Measurements from ENCODE around the gene NELL1.

NELL1 gene

GRCh38 chr11:20869123-20869522 is 199.7 kb downstream of the NELL1 start:
- DNase-seq (ENCODE audit: low read depth in 1 of 2, low spot score in 1 of 2), result no peak

GRCh38 chr11:20873054-20873453 is 203.7 kb downstream of the NELL1 start:
- DNase-seq (ENCODE audit: low read depth in 1 of 2, low spot score in 1 of 2), result no peak

- no peak for DNase-seq (ENCODE audit: low read depth in 1 of 2, low spot score in 1 of 2)
Observed at GRCh38 chr11:20874358-20874757, 205.0 kb downstream of the NELL1 start.

- no peak for DNase-seq (ENCODE audit: low read depth in 1 of 2, low spot score in 1 of 2)
Observed at GRCh38 chr11:20875889-20876288, 206.5 kb downstream of the NELL1 start.

- no peak for DNase-seq (ENCODE audit: low read depth in 1 of 2, low spot score in 1 of 2)
Observed at GRCh38 chr11:20876738-20877137, 207.4 kb downstream of the NELL1 start.

- DNase-seq (ENCODE audit: low read depth in 1 of 2, low spot score in 1 of 2), result no peak
Observed at GRCh38 chr11:20880094-20880493, 210.7 kb downstream of the NELL1 start.

- no peak for DNase-seq (ENCODE audit: low read depth in 1 of 2, low spot score in 1 of 2)
Observed at GRCh38 chr11:20881328-20882079, 212.1 kb downstream of the NELL1 start.

- DNase-seq (ENCODE audit: low read depth in 1 of 2, low spot score in 1 of 2), result no peak
Observed at GRCh38 chr11:20887137-20887536, 217.8 kb downstream of the NELL1 start.

GRCh38 chr11:20894296-20894695 is 224.9 kb downstream of the NELL1 start:
- DNase-seq (ENCODE audit: low read depth in 1 of 2, low spot score in 1 of 2), result no peak

GRCh38 chr11:20909995-20910726 is 240.8 kb downstream of the NELL1 start:
- no peak for DNase-seq (ENCODE audit: low read depth in 1 of 2, low spot score in 1 of 2)

- no peak for DNase-seq (ENCODE audit: low read depth in 1 of 2, low spot score in 1 of 2)
Observed at GRCh38 chr11:20910733-20911132, 241.3 kb downstream of the NELL1 start.

- no peak for DNase-seq (ENCODE audit: low read depth in 1 of 2, low spot score in 1 of 2)
Observed at GRCh38 chr11:20912065-20912821, 242.9 kb downstream of the NELL1 start.

GRCh38 chr11:20912922-20913512 is 243.6 kb downstream of the NELL1 start:
- DNase-seq (ENCODE audit: low read depth in 1 of 2, low spot score in 1 of 2), result no peak

- no peak for DNase-seq (ENCODE audit: low read depth in 1 of 2, low spot score in 1 of 2)
Observed at GRCh38 chr11:20917306-20917705, 247.9 kb downstream of the NELL1 start.

- no peak for DNase-seq (ENCODE audit: low read depth in 1 of 2, low spot score in 1 of 2)
Observed at GRCh38 chr11:20926799-20927540, 257.6 kb downstream of the NELL1 start.

GRCh38 chr11:20931029-20931428 is 261.6 kb downstream of the NELL1 start:
- no peak for DNase-seq (ENCODE audit: low read depth in 1 of 2, low spot score in 1 of 2)

- no peak for DNase-seq (ENCODE audit: low read depth in 1 of 2, low spot score in 1 of 2)
Observed at GRCh38 chr11:20933086-20933485, 263.7 kb downstream of the NELL1 start.

- no peak for DNase-seq (ENCODE audit: low read depth in 1 of 2, low spot score in 1 of 2)
Observed at GRCh38 chr11:20933958-20934357, 264.6 kb downstream of the NELL1 start.

- DNase-seq (ENCODE audit: low read depth in 1 of 2, low spot score in 1 of 2), result no peak
Observed at GRCh38 chr11:20934516-20934915, 265.1 kb downstream of the NELL1 start.

GRCh38 chr11:20937826-20938225 is 268.4 kb downstream of the NELL1 start:
- no peak for DNase-seq (ENCODE audit: low read depth in 1 of 2, low spot score in 1 of 2)

- no peak for DNase-seq (ENCODE audit: low read depth in 1 of 2, low spot score in 1 of 2)
Observed at GRCh38 chr11:20949585-20949984, 280.2 kb downstream of the NELL1 start.

Data from stimulated activated CD4-positive, alpha-beta T cell treated with anti-CD3 and anti-CD28 coated beads, Interleukin-15, amount 100 ng/mL, for 1 hour (primary cell).